Measurements from ENCODE around the gene CUL4B.
A peak's percentile ranks its signal among the peaks of the same experiment; 100 is the strongest.

- peak; percentile 39 for TF ChIP-seq CTCF (IDR thresholded peaks at IDR 0.05; ENCODE audit: poor library complexity)
- no peak for TF ChIP-seq EZH2 (IDR thresholded peaks at IDR 0.05; ENCODE audit: borderline replicate concordance)
These were observed 46.5 kb downstream of the CUL4B start for GRCh38 chrX:120514236-120514635.
